GM12872 (cell line): ENCODE data around the gene ZFPM1.

Source experiments
- TF ChIP-seq, protein P1 (sequence below): IDR thresholded peaks from 3 replicates; pipeline ENCODE4 v1.5.1; 2011; ENCODE audit warnings: low read depth, mild to moderate bottlenecking, low read length, moderate library complexity; ENCODE audit not compliant: insufficient read depth

The ZFPM1 gene

DNA sequence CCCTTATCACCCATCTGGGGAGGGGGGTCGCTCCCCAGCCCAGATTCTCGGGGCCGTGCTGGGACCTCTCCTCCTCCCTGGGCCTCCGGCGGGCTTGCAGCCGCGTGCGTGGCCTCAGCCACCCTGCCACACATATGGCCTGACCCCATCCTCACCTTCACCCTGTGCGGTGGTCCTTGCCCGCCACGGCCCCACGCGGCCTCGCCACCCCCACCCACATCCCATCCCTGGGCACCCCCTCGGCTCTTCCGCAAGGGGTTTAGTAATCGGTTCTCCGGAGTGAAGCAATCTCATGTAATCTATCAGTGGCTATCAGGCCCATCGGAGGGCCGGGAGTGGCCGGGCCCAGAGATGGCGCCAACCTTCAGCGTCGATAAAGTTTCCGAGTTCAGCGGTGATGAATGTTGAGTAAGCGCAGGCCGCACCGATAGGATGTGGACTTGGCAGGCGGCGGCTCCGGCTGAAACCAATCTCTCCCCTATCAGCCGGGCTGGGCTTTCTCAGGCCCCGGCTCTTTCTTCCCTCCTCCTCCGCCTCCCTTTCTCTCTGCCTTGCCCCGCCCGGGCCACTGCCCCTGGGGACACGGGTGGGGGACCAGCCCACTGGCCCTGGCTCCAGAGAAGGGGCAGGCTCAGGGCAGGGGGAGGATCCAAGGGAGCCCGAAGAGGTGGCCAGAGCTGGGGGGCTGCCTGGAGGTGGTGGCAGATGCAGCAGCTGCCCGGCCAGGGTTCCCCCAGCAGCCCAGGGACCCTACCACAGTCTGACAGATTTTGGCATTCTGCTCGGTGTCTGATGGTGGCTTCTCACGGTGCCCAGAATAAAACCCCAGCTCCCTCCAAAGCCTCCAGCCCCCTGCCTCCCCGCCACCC is 20.8 kb downstream of the ZFPM1 start:
- TF ChIP-seq, protein P1, sequence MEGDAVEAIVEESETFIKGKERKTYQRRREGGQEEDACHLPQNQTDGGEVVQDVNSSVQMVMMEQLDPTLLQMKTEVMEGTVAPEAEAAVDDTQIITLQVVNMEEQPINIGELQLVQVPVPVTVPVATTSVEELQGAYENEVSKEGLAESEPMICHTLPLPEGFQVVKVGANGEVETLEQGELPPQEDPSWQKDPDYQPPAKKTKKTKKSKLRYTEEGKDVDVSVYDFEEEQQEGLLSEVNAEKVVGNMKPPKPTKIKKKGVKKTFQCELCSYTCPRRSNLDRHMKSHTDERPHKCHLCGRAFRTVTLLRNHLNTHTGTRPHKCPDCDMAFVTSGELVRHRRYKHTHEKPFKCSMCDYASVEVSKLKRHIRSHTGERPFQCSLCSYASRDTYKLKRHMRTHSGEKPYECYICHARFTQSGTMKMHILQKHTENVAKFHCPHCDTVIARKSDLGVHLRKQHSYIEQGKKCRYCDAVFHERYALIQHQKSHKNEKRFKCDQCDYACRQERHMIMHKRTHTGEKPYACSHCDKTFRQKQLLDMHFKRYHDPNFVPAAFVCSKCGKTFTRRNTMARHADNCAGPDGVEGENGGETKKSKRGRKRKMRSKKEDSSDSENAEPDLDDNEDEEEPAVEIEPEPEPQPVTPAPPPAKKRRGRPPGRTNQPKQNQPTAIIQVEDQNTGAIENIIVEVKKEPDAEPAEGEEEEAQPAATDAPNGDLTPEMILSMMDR, result no peak

DNA sequence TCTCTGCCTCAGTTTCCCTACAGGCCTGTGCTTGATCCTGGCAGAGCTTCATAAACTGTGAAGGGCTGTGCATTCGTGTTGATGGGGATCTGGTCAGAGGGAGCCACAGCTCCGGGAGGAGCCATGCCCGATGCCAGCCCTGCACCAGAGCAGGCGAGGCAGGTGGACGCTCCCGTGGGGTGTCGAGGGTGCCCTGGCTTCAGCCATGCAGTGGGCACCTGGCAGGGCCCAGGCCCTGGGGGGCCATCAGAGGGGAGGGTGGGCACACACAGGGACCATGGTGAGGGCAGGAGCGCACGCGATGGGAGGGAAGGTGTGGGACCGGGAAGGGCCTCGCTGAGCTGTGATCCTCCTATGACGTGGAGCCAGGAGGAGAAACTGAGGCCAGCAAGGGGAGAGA is 22.0 kb downstream of the ZFPM1 start:
- TF ChIP-seq, protein P1, result no peak

DNA sequence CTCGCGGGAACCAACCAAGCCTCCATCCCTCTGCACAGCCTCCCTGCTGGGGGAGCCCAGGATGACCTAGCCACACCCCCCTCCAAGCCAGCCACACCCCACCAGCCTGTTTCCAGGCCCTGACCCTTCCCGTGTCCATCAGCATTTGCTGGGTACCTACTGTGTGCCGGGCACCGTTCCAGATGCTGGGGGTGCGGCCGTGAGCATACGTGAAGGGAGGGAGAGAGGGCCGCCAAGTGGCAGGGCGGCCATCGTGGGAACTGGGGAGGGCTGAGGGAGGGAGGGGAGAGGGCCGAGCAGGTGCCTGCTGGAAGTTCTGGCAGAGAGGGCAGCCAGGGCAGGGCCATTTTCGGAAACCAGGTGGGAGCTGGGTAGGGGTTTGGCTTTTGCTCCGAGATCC is 23.1 kb downstream of the ZFPM1 start:
- TF ChIP-seq, protein P1, result no peak

DNA sequence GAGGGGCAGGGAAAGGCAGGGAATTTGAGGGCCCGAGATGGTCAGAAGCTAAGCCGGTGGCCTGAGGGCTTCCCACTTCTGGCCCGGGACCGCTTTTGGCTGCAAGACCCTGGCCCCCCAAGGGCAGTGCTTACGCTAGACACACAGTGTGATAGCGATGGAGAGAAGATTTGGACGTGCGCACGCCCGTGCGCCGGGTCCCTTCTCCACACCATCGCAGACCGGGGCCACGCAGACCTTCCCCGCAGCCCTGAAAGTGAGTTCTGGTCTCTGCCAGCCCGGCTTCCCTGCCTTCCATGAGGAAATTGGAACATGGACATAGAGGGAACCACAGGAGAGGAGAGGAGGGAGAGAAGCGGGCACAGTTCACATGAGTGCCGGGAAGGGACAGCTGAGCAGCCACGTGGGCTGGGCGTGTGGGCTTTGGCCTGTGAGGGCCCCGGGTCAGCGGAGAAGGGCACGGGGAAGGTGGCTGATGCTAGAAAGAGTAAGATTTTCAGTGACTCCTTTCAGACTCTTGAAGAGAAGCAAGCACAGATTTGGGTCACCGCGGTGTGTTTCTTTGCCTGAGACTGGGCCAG is 23.8 kb downstream of the ZFPM1 start:
- TF ChIP-seq, protein P1, result no peak

DNA sequence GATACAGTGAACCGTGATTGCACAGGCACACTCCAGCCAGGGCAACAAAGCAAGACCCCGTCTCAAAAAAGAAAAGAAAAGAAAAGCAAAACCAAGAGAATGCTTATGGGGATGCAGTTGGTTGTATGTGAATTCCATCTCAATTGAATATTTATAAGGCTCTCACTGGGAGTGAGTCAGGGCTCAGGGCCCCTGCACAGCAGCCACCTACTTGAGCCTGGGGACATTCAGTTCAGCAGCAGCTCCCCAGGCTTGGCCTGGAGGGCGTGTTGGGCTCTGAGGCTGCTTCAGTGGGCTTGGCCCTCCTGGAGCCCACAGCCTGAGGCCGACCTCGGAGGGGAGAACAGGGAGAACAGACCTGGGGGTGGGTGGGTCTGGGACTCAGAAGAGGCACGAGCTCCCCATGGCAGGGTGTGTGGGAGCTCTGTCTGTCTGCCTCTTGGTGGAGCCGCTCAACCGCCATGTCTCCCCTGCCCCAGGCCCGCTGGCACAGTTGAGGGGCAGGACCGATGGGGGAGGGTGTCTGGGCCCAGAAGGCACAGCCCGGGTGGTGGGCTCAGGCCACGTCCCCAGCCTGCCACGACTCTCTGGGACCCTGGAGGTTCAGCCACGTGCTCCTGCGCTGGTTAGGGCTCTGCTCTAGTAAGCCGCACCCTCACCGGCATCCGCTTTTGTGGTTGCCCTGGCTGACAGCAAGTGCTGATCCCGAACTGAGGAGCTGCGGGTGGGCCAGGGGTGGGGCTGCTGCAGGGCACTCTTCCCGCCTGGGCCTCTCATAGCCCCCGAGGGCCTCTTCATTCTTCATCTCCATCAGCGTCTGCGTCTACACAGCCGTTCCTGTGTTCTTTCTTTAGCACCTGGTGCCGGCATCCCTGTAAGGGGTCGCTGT is 24.8 kb downstream of the ZFPM1 start:
- TF ChIP-seq, protein P1, result no peak

DNA sequence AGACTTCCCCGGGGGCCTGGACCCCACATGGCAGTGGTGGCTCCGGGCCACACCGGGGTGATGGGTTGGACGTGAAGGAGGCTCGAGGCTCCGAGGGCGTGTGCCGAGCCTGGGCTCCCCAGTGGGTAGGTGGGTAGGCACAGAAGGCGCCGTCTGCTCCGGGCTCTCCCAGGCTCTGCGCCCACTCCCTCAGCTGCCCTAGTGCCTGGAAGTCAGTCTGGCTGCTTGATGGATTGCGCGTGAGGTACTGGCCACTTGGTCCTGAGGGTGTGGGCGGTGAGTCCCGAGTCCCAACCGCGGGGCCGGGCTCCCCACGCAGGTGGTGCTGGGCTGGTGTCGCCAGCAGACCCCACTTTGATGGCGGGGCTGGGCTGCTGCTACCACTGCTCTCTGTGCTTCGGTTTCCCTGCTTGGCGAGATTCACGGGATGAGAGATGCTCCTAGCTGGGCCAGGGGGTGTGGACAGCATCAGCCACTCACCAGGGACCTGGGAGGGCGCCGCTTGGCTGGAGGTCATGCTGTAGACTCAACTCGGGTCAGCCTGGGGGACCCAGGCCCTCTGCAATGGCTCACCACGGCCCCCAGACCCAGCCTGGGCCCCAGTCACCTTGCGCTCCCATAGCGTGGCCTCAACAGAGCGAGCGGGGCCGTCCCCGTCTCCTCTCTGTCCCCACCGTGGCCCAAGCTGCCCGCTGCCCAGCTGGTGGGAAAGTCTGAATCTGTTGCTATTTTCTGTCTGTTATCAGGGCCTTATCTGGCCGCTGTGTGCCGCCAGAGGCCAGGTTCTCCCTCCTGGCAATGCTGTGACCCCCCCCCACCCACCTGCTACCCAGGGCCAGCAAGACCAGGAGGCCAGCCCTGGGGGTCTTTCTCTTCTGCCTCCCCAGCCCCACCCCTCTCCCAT is 26.1 kb downstream of the ZFPM1 start:
- TF ChIP-seq, protein P1, result 0 out of 3 replicates have a peak, but pooled peaks have one; percentile 8
